Islet of Langerhans (tissue), 1 donor: ENCODE results near the gene NDUFS8.
"Not testable (repeated sequence)": the region's sequence is repeated elsewhere in the genome, so short reads cannot be mapped to it uniquely, and the experiment has no call there.

ENCODE experiments used
- FAIRE-seq: peaks from one replicate; lab custom pipeline; 2011; peaks lifted over from hg19 to GRCh38; lab: Jason Lieb, UNC

The NDUFS8 gene

DNA sequence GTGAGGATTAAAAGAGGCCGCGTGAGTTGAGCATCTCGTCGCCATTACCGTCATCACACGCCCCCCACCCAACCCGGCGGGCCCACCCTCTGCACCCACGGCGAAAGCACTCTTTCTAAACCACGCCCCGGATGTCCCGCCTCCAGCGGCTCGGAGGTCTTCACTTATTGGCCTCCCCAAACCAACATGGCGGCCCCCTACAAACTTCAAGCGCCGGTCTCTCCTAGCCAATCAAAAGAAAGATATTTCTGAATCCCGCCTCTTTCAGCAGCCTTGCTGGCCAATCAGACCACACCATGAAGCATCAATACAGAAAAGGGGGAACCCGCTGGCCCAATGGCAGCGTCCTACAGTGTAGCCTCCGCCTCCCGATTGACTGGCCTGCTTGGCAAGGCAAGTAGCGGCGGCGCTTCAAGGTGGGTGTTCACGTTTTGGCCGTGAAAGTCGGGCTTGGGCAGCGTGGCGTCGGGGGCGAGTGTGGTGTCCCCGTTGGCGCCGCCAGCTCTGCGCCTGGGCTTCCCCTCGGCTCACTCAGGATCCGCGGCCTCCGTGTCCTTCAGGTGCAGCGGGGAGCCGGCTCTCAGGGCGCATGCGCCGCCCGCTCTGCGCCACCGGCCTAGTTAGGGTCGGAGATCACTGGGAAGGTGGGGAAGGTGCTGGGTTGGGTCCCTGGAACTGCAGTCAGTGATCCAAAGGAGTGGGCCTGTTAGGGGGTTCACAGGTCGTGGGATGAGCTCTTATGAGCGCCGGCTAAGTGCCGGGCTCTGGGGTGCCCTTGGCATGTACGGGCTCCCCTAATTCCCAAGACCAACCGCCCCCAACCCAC is at the start of gene NDUFS8:
NDUFS8 (plus strand) TSS at position 364 of the 826 bp plus-strand sequence. CDS start 1,471 bp downstream, outside the sequence.
- peak; percentile 98 for FAIRE-seq

DNA sequence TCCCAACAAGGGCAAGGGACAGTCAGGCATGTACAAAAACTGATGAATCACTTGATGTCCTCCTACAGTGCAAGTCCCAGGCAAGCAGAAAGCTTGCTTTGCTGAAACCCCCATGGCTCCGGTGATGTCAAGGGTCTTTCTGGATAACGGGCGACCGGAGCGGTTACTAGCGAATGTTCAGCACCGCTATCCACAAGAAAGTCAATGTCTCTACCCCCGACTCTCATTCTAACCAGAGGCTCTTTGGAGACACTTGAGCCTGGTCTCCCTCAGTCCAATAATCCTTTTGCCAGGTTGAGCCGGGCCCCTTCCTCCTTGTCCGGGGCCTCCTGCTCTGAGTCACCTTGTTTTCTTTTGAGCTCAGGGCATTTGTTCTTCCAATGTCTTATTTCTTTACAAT is 49.3 kb upstream of the NDUFS8 start:
- not testable (repeated sequence) for FAIRE-seq

DNA sequence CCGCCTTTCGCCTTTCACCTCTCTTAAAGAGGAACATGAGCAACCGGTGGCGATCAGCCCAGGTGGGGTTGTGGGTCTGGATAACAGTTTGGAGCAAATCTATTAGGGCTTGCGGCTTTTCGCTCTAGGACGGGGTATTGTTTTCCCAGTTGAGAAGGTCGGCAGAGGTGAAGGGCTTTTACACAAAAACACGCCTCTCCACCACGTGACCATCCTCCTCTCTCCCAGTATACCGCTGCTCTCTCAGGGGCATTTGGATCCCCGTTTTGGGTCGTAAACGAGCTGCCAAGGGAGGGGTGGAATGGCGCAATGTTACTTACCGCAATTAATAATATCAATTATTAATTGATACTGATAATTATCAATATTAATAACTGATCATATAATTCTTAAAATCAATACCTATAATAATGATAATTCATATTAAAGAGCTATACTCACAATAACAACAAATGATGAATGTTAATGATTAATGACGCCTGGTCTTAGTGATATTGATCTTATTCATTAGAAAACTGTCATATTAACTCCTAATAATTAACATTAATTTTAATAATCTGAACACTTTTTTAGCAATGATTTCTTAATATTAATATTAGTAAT is 48.1 kb upstream of the NDUFS8 start:
- not testable (repeated sequence) for FAIRE-seq

DNA sequence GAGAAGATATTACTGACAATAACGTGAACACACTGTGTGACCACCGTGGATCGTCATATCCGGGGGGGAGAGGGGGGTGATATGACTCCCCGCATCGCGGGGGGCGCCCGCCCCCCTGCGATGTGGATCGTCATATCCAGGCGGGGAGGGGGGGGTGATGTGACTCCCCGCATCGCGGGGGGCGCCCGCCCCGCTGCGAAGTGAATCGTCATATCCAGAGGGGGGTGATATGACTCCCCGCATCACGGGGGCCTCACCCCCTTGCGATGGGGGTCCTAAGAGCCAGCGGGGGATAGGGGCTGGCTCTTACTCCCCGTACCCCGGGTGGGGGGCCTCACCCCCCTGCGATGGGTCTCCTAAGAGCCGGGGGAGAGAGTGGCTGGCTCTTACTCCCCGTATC is 46.5 kb upstream of the NDUFS8 start:
- no peak for FAIRE-seq

DNA sequence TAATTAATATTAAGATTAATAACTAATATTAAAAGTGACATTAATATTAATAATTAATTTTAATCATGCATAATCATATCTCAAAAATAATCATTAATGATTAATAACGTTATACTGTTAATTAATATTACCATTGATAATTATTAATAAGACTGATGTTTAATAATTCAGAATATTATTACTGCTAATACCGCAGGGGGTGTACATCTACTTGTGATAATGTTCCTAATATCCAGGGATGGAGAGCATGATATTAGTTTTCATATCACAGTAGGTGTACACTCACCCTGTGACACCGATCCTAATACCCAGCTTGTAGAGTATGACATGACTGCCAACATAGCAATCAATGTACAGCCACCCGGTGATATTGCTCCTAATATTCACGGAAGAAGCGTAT is 45.2 kb upstream of the NDUFS8 start:
- not testable (repeated sequence) for FAIRE-seq

DNA sequence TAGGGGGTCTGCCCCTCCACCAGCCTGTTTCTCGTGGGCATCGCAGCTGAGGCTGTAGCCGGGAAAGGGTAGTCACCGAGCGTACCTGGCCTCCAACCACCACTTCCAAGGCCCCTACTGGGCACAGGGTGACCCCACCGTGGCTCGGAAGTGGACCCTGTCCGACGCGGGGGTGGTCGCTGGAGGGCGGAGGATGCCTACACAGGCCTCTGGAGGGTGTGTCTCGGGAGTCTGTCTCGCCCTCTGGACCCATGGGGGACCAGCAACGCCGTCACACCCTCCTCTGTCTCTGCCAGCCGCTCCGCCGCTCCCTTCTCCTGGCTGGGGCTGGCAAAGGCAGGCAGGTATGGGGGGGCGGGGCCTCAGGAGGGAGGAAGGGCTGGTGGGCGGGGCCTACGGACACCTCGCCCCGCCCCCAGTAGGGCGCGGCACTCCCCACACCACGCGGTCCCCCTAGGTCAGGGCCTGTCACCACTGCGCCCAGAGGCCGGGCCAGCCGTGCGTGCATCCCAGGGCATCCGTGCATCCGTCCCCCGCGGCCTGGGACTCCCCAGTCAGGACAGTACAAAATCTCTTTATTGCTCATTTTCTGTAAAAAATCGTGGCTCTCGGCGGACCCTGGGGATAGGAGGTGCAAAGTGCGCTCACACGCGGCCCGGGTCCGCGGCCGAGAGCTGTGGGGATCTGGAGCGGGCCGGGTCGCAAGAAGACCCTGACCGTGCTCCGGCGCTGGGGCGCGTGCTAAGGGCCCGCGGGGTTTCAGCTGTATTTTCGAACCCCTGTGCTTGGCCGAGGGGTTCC is 39.7 kb upstream of the NDUFS8 start:
- FAIRE-seq = not testable (repeated sequence)

DNA sequence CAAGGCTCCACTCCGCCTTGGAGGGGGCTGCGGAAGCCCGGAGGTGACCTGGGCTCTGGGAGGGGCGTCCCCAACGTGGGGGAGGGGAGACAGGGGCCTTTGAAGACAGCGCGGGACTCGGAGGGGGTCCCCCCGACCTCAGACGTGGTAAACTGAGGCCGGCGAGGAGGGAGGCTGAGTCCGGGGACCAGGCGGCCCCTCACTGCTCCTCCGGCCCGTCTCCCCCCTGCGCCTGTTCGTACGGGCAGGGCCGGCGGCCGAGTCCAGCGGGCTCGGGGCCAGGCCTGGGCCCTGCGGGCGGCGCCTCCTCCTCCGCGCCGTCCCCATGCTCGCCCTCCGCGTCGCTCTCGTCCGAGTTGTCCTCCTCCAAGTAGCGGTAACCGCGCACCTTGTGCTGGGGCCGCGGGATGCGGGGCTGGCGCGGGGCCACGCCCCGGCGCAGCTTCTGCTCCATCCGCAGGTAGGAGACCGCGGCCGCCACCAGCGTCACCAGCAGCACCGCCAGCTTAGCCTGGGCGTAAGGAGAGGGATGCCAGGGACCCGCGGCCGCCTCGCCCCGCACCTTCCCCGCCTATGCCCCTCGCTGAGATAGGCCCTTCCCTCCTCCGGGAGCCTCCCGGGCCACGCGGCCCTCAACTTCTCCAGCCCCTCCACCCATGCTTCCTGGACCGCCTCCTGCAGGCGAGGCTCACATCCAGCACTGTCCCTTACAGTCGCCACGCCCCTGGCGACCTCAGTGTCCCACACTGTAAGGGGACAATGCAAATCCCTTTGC is 38.9 kb upstream of the NDUFS8 start:
- not testable (repeated sequence) for FAIRE-seq

DNA sequence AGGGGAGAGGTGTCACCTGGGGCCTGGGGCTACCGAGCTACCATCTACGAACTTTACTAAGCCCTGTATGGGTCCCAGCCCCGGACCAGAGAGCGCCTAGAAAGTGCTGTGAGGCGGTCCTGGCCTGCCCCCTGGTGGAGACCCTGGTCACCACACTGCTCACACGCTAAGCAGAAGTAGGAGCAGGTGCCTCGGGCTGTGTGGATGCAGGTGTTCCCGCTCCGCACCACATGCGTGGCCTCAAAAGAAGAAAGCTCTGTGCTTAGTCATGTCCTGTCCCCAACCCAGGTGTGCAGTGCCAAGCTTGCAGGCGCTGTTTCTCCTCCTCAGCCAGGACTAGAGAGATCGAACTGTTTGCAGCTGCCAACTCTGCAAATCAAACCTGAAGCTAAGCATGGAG is 36.7 kb upstream of the NDUFS8 start:
- FAIRE-seq = not testable (repeated sequence)

DNA sequence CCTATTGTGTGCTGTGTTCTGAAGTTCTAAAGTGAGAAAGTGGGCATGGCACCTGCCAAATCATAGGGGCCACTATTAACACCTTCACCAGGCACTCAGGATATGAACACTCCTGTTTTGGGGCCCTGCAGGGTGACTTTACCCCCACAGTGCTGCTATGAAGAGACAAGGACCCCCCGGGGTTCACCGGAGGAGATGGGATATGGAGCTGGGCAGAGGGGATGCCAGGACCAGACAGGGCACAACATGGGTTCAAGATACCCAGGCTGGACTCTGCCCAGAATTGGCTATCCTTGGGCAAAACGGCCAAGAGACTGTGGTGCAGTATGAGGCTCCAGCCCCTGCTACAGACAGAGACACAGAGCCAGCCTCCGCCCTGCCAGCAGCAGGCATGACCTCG is 36.1 kb upstream of the NDUFS8 start:
- not testable (repeated sequence) for FAIRE-seq

DNA sequence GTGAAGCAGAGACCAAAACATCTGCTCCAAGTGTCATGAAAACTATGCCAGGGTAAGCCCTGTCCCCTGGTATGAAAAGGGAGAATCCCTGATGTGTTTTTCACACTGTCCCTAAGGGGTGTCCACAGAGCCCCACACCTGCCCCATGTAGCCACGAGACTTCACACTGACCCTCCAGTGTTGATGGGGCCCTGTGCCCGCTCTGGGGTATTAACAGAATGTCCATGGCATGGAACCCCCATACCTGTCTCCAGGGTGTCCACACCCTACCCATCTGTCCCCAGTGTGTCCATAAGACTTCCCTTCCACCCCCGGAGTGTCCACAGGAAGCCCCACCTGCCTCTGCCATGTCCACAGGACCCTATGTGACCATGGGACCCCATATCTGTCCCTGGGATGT is 35.4 kb upstream of the NDUFS8 start:
- not testable (repeated sequence) for FAIRE-seq

DNA sequence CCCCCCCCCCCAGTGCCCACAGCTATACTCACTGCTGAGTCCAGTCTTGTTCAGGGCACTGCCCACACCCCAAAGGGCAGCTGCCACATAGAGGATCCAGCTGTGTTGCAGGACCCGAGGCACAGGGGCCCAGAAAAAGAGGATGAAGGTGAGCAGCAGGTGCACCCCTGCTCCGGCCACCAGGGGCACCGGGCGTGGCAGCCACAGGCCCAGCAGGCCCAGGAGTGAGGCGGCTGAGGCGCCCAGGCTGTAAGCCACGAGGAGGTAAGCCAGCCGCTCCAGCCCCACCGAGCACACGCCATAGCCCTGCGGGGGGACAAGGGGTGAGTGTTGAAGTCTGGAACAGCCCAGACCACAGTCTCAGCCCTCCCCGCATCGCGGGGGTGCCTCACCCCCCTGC is 34.9 kb upstream of the NDUFS8 start:
- not testable (repeated sequence) for FAIRE-seq

DNA sequence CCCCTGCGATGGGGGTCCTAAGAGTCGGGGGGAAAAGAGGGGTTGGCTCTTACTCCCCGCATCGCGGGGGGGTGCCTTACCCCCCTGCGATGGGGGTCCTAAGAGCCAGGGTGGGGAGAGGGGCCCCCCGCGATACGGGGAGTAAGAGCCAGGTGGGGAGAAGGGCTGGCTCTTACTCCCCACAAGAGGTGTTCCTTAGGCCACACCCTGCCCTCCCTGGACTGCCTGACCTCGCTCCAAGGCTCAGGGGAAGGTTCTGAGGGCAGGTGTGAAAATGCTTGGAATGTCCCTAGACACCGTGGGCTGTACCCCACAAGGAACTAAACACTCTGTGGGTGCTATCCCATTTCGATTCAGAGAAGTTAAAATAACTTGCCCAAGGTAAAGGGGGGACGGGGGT is 34.4 kb upstream of the NDUFS8 start:
- FAIRE-seq = no peak

DNA sequence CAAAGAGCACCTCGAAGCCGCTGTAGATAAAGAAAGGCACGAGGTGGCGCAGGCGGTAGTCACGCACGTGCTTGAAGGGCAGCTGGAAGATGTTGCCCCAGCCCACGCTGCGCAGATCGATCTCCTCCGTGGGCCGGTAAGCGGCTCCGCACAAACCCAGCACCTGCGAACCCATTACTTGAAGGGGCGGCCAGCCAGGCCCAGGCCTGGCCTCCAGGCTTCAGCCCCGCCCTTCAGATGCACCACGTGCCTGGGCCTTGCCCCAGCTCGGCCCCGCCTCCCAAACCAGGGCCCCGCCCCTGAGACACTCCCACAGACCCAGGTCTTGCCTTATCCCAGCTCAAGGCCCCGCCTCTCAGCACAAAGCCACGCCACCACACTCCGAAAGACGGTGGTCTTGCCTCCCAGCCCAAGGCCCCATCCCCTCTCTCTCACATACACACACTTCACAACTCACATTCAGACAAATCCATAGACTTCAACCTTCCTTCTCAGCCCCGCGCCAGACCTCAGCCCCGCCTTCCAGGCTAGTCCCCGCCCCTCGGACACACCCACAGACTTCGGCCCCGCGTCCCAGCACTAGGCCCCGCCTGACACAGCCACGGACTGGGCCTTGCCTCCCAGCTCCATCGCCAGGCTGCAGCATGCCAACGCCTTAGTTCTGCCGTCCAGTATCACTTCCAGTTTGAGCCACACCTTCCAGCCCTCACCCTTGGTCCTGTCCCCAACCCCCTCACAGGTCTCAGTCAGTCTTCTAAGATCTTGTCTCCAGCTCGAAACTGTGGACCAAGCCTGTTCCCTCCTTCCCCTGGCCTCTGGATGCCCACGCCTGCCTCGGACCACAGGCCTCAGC is 33.6 kb upstream of the NDUFS8 start:
- FAIRE-seq = no peak

DNA sequence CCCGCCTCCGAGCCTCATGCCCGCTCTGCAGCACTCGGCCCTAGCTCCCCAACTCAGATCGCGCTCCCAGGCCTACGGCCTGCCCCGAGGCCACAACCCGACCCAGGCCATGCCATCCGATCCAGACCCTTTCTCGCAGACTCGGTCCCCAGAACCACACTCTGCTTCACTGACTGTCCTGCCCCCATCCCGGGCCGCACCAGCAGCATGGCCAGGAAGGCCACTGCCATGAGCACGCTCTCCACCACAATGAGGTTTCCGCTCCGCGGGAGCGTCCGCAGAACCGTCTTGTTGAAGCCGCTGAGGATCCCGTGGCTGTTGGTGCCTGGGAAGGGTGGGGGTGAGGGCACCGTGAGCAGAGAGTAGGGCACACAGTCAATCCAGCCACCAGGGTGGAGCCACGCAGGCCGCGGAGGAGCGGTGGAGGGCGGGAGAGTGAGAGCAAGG is 33.0 kb upstream of the NDUFS8 start:
- FAIRE-seq = no peak

DNA sequence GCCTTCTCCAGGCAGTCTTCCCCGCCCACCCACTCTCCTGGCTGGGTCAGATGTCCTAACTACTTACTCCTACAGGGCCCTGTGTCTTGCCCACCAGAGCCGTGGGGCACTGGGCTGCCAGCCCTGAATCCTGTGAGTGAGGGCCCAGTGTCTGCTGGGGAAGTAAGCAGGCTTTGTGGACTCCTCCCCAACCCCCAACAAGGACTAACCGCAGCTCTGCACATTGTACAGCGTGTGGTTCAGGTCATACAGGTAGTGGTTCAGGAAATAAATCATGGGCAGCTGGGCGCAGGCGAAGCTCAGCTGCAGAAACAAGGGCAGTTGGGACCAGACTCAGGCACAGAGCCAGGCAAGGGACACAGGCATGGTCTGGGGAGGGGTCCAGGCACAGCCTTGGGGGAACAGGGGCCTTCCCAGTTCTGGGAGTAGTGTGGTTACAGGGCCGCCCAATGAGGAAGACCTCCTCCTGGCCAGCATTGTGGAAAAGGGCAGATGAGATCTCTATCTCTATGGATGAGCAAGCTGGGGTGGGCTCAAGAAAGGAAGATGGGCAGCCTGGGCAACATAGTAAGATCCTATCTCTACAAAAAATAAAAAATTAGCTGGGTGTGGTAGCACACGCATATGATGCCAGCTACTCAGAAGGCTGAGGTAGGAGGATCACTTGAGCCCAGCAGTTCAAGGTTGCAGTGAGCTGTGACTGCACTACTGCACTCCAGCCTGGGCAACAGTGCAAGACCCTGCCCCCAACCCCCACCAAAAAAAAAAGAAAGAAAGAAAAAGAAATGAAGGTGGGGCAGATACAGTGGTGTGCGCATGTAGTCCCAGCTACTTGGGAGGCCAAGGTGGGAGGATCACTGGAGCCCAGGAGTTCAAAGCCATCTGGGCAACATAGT is 32.1 kb upstream of the NDUFS8 start:
- FAIRE-seq = no peak

DNA sequence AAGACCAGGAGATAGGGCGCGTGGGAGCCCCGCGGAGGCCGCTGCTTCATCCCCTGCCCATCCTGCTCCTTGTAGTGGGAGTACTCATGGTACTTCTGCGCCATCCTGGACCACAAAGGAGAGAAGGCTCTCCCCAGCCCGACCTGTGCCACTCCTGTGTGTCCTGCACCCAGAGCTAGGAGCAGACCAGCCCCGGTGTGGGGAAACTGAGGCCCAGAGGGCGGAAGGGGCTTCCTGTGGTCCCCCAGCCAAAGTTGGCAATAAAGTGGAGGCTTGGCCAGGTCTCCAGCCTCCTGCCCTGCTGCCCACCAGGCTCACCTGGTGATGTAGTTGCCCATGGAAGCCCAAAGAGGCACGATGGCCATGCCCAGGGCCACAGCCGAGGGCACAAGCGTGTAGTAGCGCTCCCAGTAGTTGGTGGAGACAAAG is 31.3 kb upstream of the NDUFS8 start:
- FAIRE-seq = no peak

DNA sequence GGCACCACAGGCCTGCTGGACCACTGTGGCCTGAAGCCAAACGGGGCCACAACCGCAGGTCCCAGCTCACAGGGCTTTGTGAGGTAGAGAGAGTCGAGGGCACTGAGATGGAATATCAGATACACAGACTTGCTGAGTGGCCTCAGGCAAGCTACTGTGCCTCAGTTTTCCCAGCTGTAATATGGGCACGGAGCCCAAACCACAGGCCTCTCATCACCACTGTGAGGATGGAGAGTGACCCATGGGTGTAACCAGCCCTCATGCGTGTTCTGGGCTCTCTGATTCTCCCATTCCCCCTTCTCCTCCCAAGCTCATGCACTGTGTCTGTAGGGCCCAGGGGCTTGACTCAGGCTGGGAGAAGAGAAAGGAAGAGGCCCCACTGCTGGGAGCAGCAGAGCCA is 30.8 kb upstream of the NDUFS8 start:
- no peak for FAIRE-seq

DNA sequence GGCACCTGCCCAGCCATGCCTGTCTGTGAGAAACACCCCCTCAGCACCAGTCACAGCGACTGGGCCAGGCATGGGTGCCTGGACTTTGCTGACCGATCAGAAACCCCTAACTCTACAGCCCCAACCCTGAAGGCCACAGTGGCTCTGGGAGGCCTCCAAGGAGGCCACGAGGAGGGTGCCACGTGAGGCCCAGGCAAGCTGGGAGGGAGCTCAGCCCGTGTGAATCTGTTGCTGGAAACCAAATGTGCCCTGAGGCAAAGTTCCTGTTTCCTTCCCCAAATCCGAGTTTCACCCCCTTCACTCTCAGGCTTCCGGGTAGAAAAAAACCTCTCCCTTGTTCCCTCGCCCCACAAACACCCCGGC is 27.9 kb upstream of the NDUFS8 start:
- FAIRE-seq = no peak

DNA sequence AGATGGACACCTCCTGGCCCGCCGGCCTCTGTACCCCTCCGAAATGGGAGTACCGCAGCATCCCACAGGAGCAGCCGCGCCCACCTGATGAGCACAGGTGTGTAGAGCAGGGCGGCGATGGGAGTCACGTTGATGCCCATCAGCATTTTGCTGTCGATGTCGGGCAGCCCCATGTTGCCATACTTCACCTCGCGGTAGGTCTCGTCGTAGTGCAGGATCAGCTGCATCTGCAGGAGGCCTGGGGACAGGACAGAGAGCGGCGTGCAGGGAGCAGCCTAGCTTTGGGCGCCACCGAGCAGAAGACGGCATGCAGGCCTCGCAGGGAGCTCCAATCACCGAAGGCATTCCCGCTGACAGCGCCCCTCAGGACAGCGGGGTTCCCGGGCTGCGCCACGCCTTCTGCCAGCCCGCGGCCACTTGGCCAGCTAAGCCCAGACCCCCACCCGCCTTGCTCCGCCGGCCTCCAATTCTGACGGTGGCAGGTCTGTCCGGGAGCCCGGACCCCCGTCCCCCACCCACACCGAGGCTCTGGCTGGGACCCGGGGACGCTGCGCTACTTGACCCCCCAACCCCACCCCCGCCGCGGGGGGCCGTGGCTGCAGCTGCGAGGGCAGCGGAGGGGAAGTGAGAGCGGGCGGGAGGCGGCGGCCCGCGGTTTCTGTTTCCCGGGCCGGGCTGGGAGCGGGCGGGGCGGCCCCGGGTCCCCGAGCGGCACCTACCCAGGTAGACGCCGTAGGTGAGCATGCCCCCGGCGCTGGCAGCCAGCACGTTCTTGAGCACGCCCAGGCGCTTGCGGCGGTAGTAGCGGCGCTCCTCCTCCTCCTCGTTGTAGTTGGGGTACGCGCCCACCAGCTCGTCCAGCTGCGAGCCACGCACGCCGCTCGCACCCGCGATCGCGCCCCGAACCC is 27.3 kb upstream of the NDUFS8 start:
- no peak for FAIRE-seq
